T-helper 17 cell (primary cell): ENCODE data around the gene SLC25A21. TPM values are rescaled to one million over a fixed set of nuclear protein-coding genes. Genes with fewer than 3 reads are reported as not detected.
"Not testable (repeated sequence)": the region's sequence is repeated elsewhere in the genome, so short reads cannot be mapped to it uniquely, and the experiment has no call there.

Experiments used
- ATAC-seq: fragments of 150-1000 bp; cut with Tn5 transposase; 2 replicates; pipeline ENCODE4 v1.10.0; 2021; ENCODE audit warnings: mild to moderate bottlenecking, moderate library complexity
- DNase-seq, 3 donors: peaks; one replicate each; pipeline versions ENCODE4 v3.0.0 to v3.0.0-alpha.2; 2020 to 2021
- H3K9me3 ChIP-seq: one replicate; pipeline ENCODE4 v1.7.0; 2013; ENCODE audit warnings: low read length, mild to moderate bottlenecking; ENCODE audit not compliant: control insufficient read depth, poor library complexity, severe bottlenecking
- H3K27ac Mint-ChIP-seq: one replicate; pipeline ENCODE4 v1.8.0; 2022; ENCODE audit warnings: mild to moderate bottlenecking, moderate library complexity, mixed read lengths
- H3K27me3 Mint-ChIP-seq: one replicate; pipeline ENCODE4 v1.8.0; 2022; ENCODE audit warnings: mixed read lengths
- H3K36me3 Mint-ChIP-seq: one replicate; pipeline ENCODE4 v1.8.0; 2022; ENCODE audit warnings: low read depth, mixed read lengths
- H3K4me1 Mint-ChIP-seq: one replicate; pipeline ENCODE4 v1.8.0; 2022; ENCODE audit warnings: mild to moderate bottlenecking, mixed read lengths
- H3K4me3 Mint-ChIP-seq: one replicate; pipeline ENCODE4 v1.8.0; 2022; ENCODE audit warnings: mild to moderate bottlenecking, moderate library complexity, mixed read lengths
- total RNA-seq, 4 donors: library from RNA in 2 of 4; stranded (reverse) in 2 of 4; gene quantifications; one replicate each; pipeline ENCODE4 v1.2.3 and lab custom pipeline; 2022 to 2026

SLC25A21 gene
- total RNA-seq, 2 donors from 2014 or later: not detected

- Mint-ChIP-seq H3K4me3 (no peak overlapping the region), H3K4me1 (no peaks in the 10 kb centered on the region), H3K36me3 (no peaks in the 10 kb centered on the region), H3K27me3 (no peaks in the 10 kb centered on the region), H3K27ac (no peak overlapping the region)
- H3K9me3 ChIP-seq: no peaks in the 10 kb centered on the region
- DNase-seq (no peak), ATAC-seq (no peak)
These were observed 25.0 kb downstream of the SLC25A21 start for GRCh38 chr14:37147310-37147880.

- not testable (repeated sequence) for ATAC-seq, H3K27ac Mint-ChIP-seq, H3K27me3 Mint-ChIP-seq, H3K36me3 Mint-ChIP-seq, H3K4me1 Mint-ChIP-seq, H3K4me3 Mint-ChIP-seq, H3K9me3 ChIP-seq, DNase-seq
These were observed 26.0 kb downstream of the SLC25A21 start for GRCh38 chr14:37146438-37146837.

- H3K27ac Mint-ChIP-seq: no peak overlapping the region
- no peak overlapping the region for H3K4me3 Mint-ChIP-seq
- H3K4me1 Mint-ChIP-seq: no peaks in the 10 kb centered on the region
- H3K9me3 ChIP-seq: no peaks in the 10 kb centered on the region
- no peaks in the 10 kb centered on the region for H3K36me3 Mint-ChIP-seq
- no peaks in the 10 kb centered on the region for H3K27me3 Mint-ChIP-seq
- ATAC-seq (no peak), DNase-seq (no peak)
These were observed 27.0 kb downstream of the SLC25A21 start for GRCh38 chr14:37145395-37145794.

- no peaks in the 10 kb centered on the region for H3K4me1 Mint-ChIP-seq
- no peak for ATAC-seq
- H3K9me3 ChIP-seq: no peaks in the 10 kb centered on the region
- no peak overlapping the region for H3K27ac Mint-ChIP-seq
- no peaks in the 10 kb centered on the region for H3K27me3 Mint-ChIP-seq
- H3K36me3 Mint-ChIP-seq: no peaks in the 10 kb centered on the region
- no peak for DNase-seq
- H3K4me3 Mint-ChIP-seq: no peak overlapping the region
These were observed 27.6 kb downstream of the SLC25A21 start for GRCh38 chr14:37144729-37145363.

- H3K4me3 Mint-ChIP-seq: no peak overlapping the region
- H3K36me3 Mint-ChIP-seq: no peaks in the 10 kb centered on the region
- ATAC-seq: no peak
- no peaks in the 10 kb centered on the region for H3K9me3 ChIP-seq
- no peak for DNase-seq
- H3K4me1 Mint-ChIP-seq: no peaks in the 10 kb centered on the region
- H3K27ac Mint-ChIP-seq: no peak overlapping the region
- no peaks in the 10 kb centered on the region for H3K27me3 Mint-ChIP-seq
These were observed 28.9 kb downstream of the SLC25A21 start for GRCh38 chr14:37143475-37143874.

GRCh38 chr14:37142835-37143401 is 29.5 kb downstream of the SLC25A21 start:
- H3K36me3 Mint-ChIP-seq: no peaks in the 10 kb centered on the region
- no peak overlapping the region for H3K4me3 Mint-ChIP-seq
- no peak for DNase-seq
- no peaks in the 10 kb centered on the region for H3K9me3 ChIP-seq
- ATAC-seq: no peak
- H3K4me1 Mint-ChIP-seq: no peaks in the 10 kb centered on the region
- H3K27ac Mint-ChIP-seq: no peak overlapping the region
- H3K27me3 Mint-ChIP-seq: no peaks in the 10 kb centered on the region

- DNase-seq (no peak), ATAC-seq (no peak)
- Mint-ChIP-seq H3K4me3 (no peak overlapping the region), H3K4me1 (no peaks in the 10 kb centered on the region), H3K36me3 (no peaks in the 10 kb centered on the region), H3K27me3 (no peaks in the 10 kb centered on the region), H3K27ac (no peak overlapping the region)
- H3K9me3 ChIP-seq: no peaks in the 10 kb centered on the region
These were observed 32.2 kb downstream of the SLC25A21 start for GRCh38 chr14:37140176-37140575.

- Mint-ChIP-seq H3K4me1 (no peaks in the 10 kb centered on the region), H3K36me3 (no peaks in the 10 kb centered on the region), H3K27ac (no peak overlapping the region), H3K4me3 (no peak overlapping the region), H3K27me3 (no peaks in the 10 kb centered on the region)
- DNase-seq (no peak), ATAC-seq (no peak)
- no peaks in the 10 kb centered on the region for H3K9me3 ChIP-seq
These were observed 32.7 kb downstream of the SLC25A21 start for GRCh38 chr14:37139710-37140109.

- no peak overlapping the region for H3K27ac Mint-ChIP-seq
These were observed 33.5 kb downstream of the SLC25A21 start for GRCh38 chr14:37138898-37139297.

GRCh38 chr14:37133284-37133913 is 39.0 kb downstream of the SLC25A21 start:
- no peak overlapping the region for H3K27ac Mint-ChIP-seq
- H3K4me1 Mint-ChIP-seq: no peaks in the 10 kb centered on the region
- H3K36me3 Mint-ChIP-seq: no peaks in the 10 kb centered on the region
- no peaks in the 10 kb centered on the region for H3K27me3 Mint-ChIP-seq
- peaks cover 3% of the 10 kb centered on the region for H3K9me3 ChIP-seq
- no peak overlapping the region for H3K4me3 Mint-ChIP-seq
- DNase-seq (no peak), ATAC-seq (no peak)

More at GRCh38 chr14:37138898-37139297, 33.5 kb downstream of the SLC25A21 start:
- no peaks in the 10 kb centered on the region for H3K4me1 Mint-ChIP-seq
- no peak overlapping the region for H3K4me3 Mint-ChIP-seq
- DNase-seq: no peak
- H3K36me3 Mint-ChIP-seq: no peaks in the 10 kb centered on the region
- no peaks in the 10 kb centered on the region for H3K9me3 ChIP-seq
- no peaks in the 10 kb centered on the region for H3K27me3 Mint-ChIP-seq
- ATAC-seq: no peak

GRCh38 chr14:37131205-37131604 is 41.2 kb downstream of the SLC25A21 start:
- ATAC-seq: no peak
- H3K4me1 Mint-ChIP-seq: no peaks in the 10 kb centered on the region
- no peak overlapping the region for H3K4me3 Mint-ChIP-seq
- H3K27ac Mint-ChIP-seq: no peak overlapping the region
- no peaks in the 10 kb centered on the region for H3K27me3 Mint-ChIP-seq
- no peaks in the 10 kb centered on the region for H3K36me3 Mint-ChIP-seq
- H3K9me3 ChIP-seq: peaks cover 3% of the 10 kb centered on the region
- no peak for DNase-seq

GRCh38 chr14:37129047-37129446 is 43.4 kb downstream of the SLC25A21 start:
- Mint-ChIP-seq H3K36me3 (no peaks in the 10 kb centered on the region), H3K4me1 (no peaks in the 10 kb centered on the region), H3K27me3 (no peaks in the 10 kb centered on the region), H3K4me3 (no peak overlapping the region), H3K27ac (no peak overlapping the region)
- no peak for DNase-seq
- peaks cover 3% of the 10 kb centered on the region for H3K9me3 ChIP-seq
- ATAC-seq: no peak

- no peaks in the 10 kb centered on the region for H3K27me3 Mint-ChIP-seq
- ATAC-seq (no peak), DNase-seq (no peak)
- no peak overlapping the region for H3K4me3 Mint-ChIP-seq
- no peaks in the 10 kb centered on the region for H3K4me1 Mint-ChIP-seq
- H3K27ac Mint-ChIP-seq: no peak overlapping the region
- no peaks in the 10 kb centered on the region for H3K36me3 Mint-ChIP-seq
- H3K9me3 ChIP-seq: no peaks in the 10 kb centered on the region
These were observed 47.8 kb downstream of the SLC25A21 start for GRCh38 chr14:37124614-37125013.
